Osteocyte (in vitro differentiated cells): Measurements from ENCODE around the gene ZMIZ2. TPM values are rescaled to one million over a fixed set of nuclear protein-coding genes. Genes with fewer than 3 reads are reported as not detected.
"Not testable (repeated sequence)": the region's sequence is repeated elsewhere in the genome, so short reads cannot be mapped to it uniquely, and the experiment has no call there.

Source experiments
- DNase-seq: peaks from one replicate; pipeline ENCODE4 v3.0.0; 2021; ENCODE audit warnings: mixed read lengths; ENCODE audit not compliant: unreplicated experiment; ENCODE audit errors: extremely low spot score
- H3K27ac Mint-ChIP-seq: one replicate; pipeline ENCODE4 v1.8.0; 2021; ENCODE audit warnings: mild to moderate bottlenecking, mixed read lengths; ENCODE audit not compliant: unreplicated experiment
- H3K27me3 Mint-ChIP-seq: one replicate; pipeline ENCODE4 v1.8.0; 2021; ENCODE audit warnings: mixed read lengths; ENCODE audit not compliant: unreplicated experiment
- H3K36me3 Mint-ChIP-seq: one replicate; pipeline ENCODE4 v1.8.0; 2021; ENCODE audit warnings: mixed read lengths; ENCODE audit not compliant: unreplicated experiment
- H3K4me1 Mint-ChIP-seq: one replicate; pipeline ENCODE4 v1.8.0; 2021; ENCODE audit warnings: mixed read lengths; ENCODE audit not compliant: unreplicated experiment
- H3K4me3 Mint-ChIP-seq: one replicate; pipeline ENCODE4 v1.8.0; 2021; ENCODE audit warnings: mild to moderate bottlenecking, moderate library complexity, mixed read lengths; ENCODE audit not compliant: unreplicated experiment
- H3K9me3 Mint-ChIP-seq: one replicate; pipeline ENCODE4 v1.8.0; 2021; ENCODE audit warnings: mixed read lengths; ENCODE audit not compliant: unreplicated experiment
- CTCF ChIP-seq: fragments of 200-600 bp; sonication (generic); IDR thresholded peaks from 2 replicates; pipeline ENCODE4 v1.5.0; 2021; ENCODE audit warnings: antibody characterized with exemption, mild to moderate bottlenecking, moderate library complexity
- total RNA-seq: library from RNA; stranded (reverse); gene quantifications from 2 replicates; pipeline ENCODE4 v1.2.1, GENCODE V29; 2021

Gene ZMIZ2
- total RNA-seq, 1 donor from 2014 or later = 96.4 TPM

GRCh38 chr7:44769376-44769775 is 20.7 kb downstream of the ZMIZ2 start:
- peaks cover 33% of the 10 kb centered on the region for H3K4me1 Mint-ChIP-seq
- no peak for TF ChIP-seq CTCF
- H3K4me3 Mint-ChIP-seq = peak overlapping the region; percentile 12
- H3K27ac Mint-ChIP-seq = peak overlapping the region; percentile 67
- H3K36me3 Mint-ChIP-seq = peaks cover 17% of the 10 kb centered on the region
- no peak for DNase-seq
- no peaks in the 10 kb centered on the region for H3K9me3 Mint-ChIP-seq
- H3K27me3 Mint-ChIP-seq = no peaks in the 10 kb centered on the region

GRCh38 chr7:44769776-44770294 is 21.2 kb downstream of the ZMIZ2 start:
- no peak for TF ChIP-seq CTCF
- peak overlapping the region; percentile 12 for H3K4me3 Mint-ChIP-seq
- H3K36me3 Mint-ChIP-seq = peaks cover 15% of the 10 kb centered on the region
- no peak for DNase-seq
- H3K9me3 Mint-ChIP-seq = no peaks in the 10 kb centered on the region
- no peaks in the 10 kb centered on the region for H3K27me3 Mint-ChIP-seq
- peaks cover 33% of the 10 kb centered on the region for H3K4me1 Mint-ChIP-seq
- peak overlapping the region; percentile 67 for H3K27ac Mint-ChIP-seq

GRCh38 chr7:44771358-44771757 is 22.7 kb downstream of the ZMIZ2 start:
- no peaks in the 10 kb centered on the region for H3K27me3 Mint-ChIP-seq
- H3K27ac Mint-ChIP-seq = no peak overlapping the region
- H3K4me1 Mint-ChIP-seq = peaks cover 33% of the 10 kb centered on the region
- H3K9me3 Mint-ChIP-seq = no peaks in the 10 kb centered on the region
- no peak for TF ChIP-seq CTCF
- no peak for DNase-seq
- no peak overlapping the region for H3K4me3 Mint-ChIP-seq
- H3K36me3 Mint-ChIP-seq = peaks cover 9% of the 10 kb centered on the region

- TF ChIP-seq CTCF = no peak
- H3K36me3 Mint-ChIP-seq = peaks cover 6% of the 10 kb centered on the region
- no peaks in the 10 kb centered on the region for H3K27me3 Mint-ChIP-seq
- DNase-seq = no peak
- H3K4me3 Mint-ChIP-seq = no peak overlapping the region
- H3K4me1 Mint-ChIP-seq = peaks cover 29% of the 10 kb centered on the region
- H3K9me3 Mint-ChIP-seq = no peaks in the 10 kb centered on the region
- no peak overlapping the region for H3K27ac Mint-ChIP-seq
Observed at GRCh38 chr7:44772440-44772839, 23.8 kb downstream of the ZMIZ2 start.

GRCh38 chr7:44772867-44773266 is 24.2 kb downstream of the ZMIZ2 start:
- Mint-ChIP-seq H3K4me1 (peaks cover 25% of the 10 kb centered on the region), H3K27me3 (no peaks in the 10 kb centered on the region), H3K27ac (no peak overlapping the region), H3K4me3 (no peak overlapping the region), H3K9me3 (no peaks in the 10 kb centered on the region), H3K36me3 (peaks cover 2% of the 10 kb centered on the region)
- no peak for DNase-seq
- no peak for TF ChIP-seq CTCF

- not testable (repeated sequence) for H3K36me3 Mint-ChIP-seq, DNase-seq, H3K4me3 Mint-ChIP-seq, H3K4me1 Mint-ChIP-seq, H3K27ac Mint-ChIP-seq, H3K27me3 Mint-ChIP-seq, H3K9me3 Mint-ChIP-seq
Observed at GRCh38 chr7:44774486-44774885, 25.8 kb downstream of the ZMIZ2 start.
